IPS DF 4.7 (cell line): ENCODE results near the gene LYZL2.
"Not testable (repeated sequence)": the region's sequence is repeated elsewhere in the genome, so short reads cannot be mapped to it uniquely, and the experiment has no call there.

Source experiments
- DNase-seq: peaks from one replicate; pipeline ENCODE4 v3.0.0-alpha.2; 2013; ENCODE audit warnings: low spot score; ENCODE audit errors: extremely low read depth

Gene LYZL2

GRCh38 chr10:30639946-30640786, 10.6 kb upstream of the LYZL2 start:
- peak; percentile 16 for DNase-seq

GRCh38 chr10:30637881-30638467, 8.4 kb upstream of the LYZL2 start:
- DNase-seq = no peak

- no peak for DNase-seq
Observed at GRCh38 chr10:30631188-30631587, 1.6 kb upstream of the LYZL2 start.

- no peak for DNase-seq
Observed at GRCh38 chr10:30630571-30630970, 1.0 kb upstream of the LYZL2 start.

- not testable (repeated sequence) for DNase-seq
Observed at GRCh38 chr10:30628576-30628975, 977 bp downstream of the LYZL2 start.

- not testable (repeated sequence) for DNase-seq
Observed at GRCh38 chr10:30626837-30627236, 2.7 kb downstream of the LYZL2 start.

- not testable (repeated sequence) for DNase-seq
Observed at GRCh38 chr10:30626196-30626595, 3.4 kb downstream of the LYZL2 start.

GRCh38 chr10:30625080-30625479, 4.5 kb downstream of the LYZL2 start:
- DNase-seq = no peak

GRCh38 chr10:30619966-30620365, 9.6 kb downstream of the LYZL2 start:
- no peak for DNase-seq

- DNase-seq = no peak
Observed at GRCh38 chr10:30617070-30617469, 12.5 kb downstream of the LYZL2 start.

GRCh38 chr10:30611041-30611440, 18.5 kb downstream of the LYZL2 start:
- DNase-seq = not testable (repeated sequence)

- no peak for DNase-seq
Observed at GRCh38 chr10:30607814-30608213, 21.7 kb downstream of the LYZL2 start.

GRCh38 chr10:30606313-30606712, 23.2 kb downstream of the LYZL2 start:
- DNase-seq = no peak

- not testable (repeated sequence) for DNase-seq
Observed at GRCh38 chr10:30605341-30606121, 24.0 kb downstream of the LYZL2 start.

GRCh38 chr10:30603589-30603988, 26.0 kb downstream of the LYZL2 start:
- no peak for DNase-seq

- DNase-seq = no peak
Observed at GRCh38 chr10:30602747-30603146, 26.8 kb downstream of the LYZL2 start.

- no peak for DNase-seq
Observed at GRCh38 chr10:30600005-30600404, 29.5 kb downstream of the LYZL2 start.

GRCh38 chr10:30598105-30598776, 31.3 kb downstream of the LYZL2 start:
- DNase-seq = no peak

- DNase-seq = not testable (repeated sequence)
Observed at GRCh38 chr10:30597433-30597824, 32.1 kb downstream of the LYZL2 start.

GRCh38 chr10:30596493-30597432, 32.8 kb downstream of the LYZL2 start:
- not testable (repeated sequence) for DNase-seq
